ENCODE data around the gene DNAH2.

The DNAH2 gene

GRCh38 chr17:7824021-7824924 lies 106.7 kb downstream of the DNAH2 start:
- no peak for DNase-seq

GRCh38 chr17:7825206-7825990 lies 107.9 kb downstream of the DNAH2 start:
- DNase-seq: no peak

- no peak for DNase-seq
These were observed 113.1 kb downstream of the DNAH2 start for GRCh38 chr17:7830616-7831015.

GRCh38 chr17:7831233-7831632 lies 113.7 kb downstream of the DNAH2 start:
- no peak for DNase-seq

GRCh38 chr17:7832431-7832830 lies 114.9 kb downstream of the DNAH2 start:
- no peak for DNase-seq

- no peak for DNase-seq
These were observed 115.7 kb downstream of the DNAH2 start for GRCh38 chr17:7833011-7833794.

GRCh38 chr17:7833795-7834541 lies 116.4 kb downstream of the DNAH2 start, which contains the start of gene KDM6B:
Gene KDM6B (plus strand): TSS chr17:7834217. CDS start chr17:7845555, 11,338 bp downstream.
- peak; percentile 85 for DNase-seq

- DNase-seq: peak; percentile 20
These were observed 117.0 kb downstream of the DNAH2 start for GRCh38 chr17:7834542-7834956.

- DNase-seq: peak; percentile 95
These were observed 117.6 kb downstream of the DNAH2 start for GRCh38 chr17:7834957-7835813.

GRCh38 chr17:7835814-7836595 lies 118.5 kb downstream of the DNAH2 start:
- DNase-seq: no peak

- peak; percentile 83 for DNase-seq
These were observed 119.3 kb downstream of the DNAH2 start for GRCh38 chr17:7836596-7837407.

- peak; percentile 32 for DNase-seq
These were observed 120.0 kb downstream of the DNAH2 start for GRCh38 chr17:7837408-7838088.

GRCh38 chr17:7838090-7839075 lies 120.8 kb downstream of the DNAH2 start:
- DNase-seq: peak; percentile 53

GRCh38 chr17:7839190-7839875 lies 121.8 kb downstream of the DNAH2 start:
- DNase-seq: no peak

- peak; percentile 47 for DNase-seq
These were observed 122.3 kb downstream of the DNAH2 start for GRCh38 chr17:7839876-7840261.

GRCh38 chr17:7840441-7840840 lies 122.9 kb downstream of the DNAH2 start:
- DNase-seq: no peak

- DNase-seq: no peak
These were observed 123.3 kb downstream of the DNAH2 start for GRCh38 chr17:7840875-7841274.
